HG02623 (cell line): ENCODE data around the gene MAP3K15.

Experiments
- ATAC-seq: cut with Tn5 transposase; IDR thresholded peaks from one replicate; pipeline ENCODE4 v1.9.1; 2021; ENCODE audit warnings: moderate library complexity; ENCODE audit not compliant: unreplicated experiment

The MAP3K15 gene

GRCh38 chrX:19514791-19515614 lies at the start of gene MAP3K15:
Gene MAP3K15, minus strand, starts transcription at chrX:19515508. Its CDS starts 247 bp downstream, at chrX:19515261.
- no peak for ATAC-seq

GRCh38 chrX:19564606-19565005 lies 49.3 kb upstream of the MAP3K15 start:
- no peak for ATAC-seq

GRCh38 chrX:19563746-19564145 lies 48.4 kb upstream of the MAP3K15 start:
- ATAC-seq = peak; percentile 47

- ATAC-seq = peak; percentile 38
Measured at GRCh38 chrX:19563327-19563726, 48.0 kb upstream of the MAP3K15 start.

- no peak for ATAC-seq
Measured at GRCh38 chrX:19560611-19561010, 45.3 kb upstream of the MAP3K15 start.

- no peak for ATAC-seq
Measured at GRCh38 chrX:19557822-19558221, 42.5 kb upstream of the MAP3K15 start.

- ATAC-seq = peak; percentile 63
Measured at GRCh38 chrX:19556202-19556601, 40.9 kb upstream of the MAP3K15 start.

GRCh38 chrX:19555683-19556082 lies 40.4 kb upstream of the MAP3K15 start:
- ATAC-seq = no peak

GRCh38 chrX:19555236-19555635 lies 39.9 kb upstream of the MAP3K15 start:
- ATAC-seq = no peak

- ATAC-seq = no peak
Measured at GRCh38 chrX:19554786-19555185, 39.5 kb upstream of the MAP3K15 start.

GRCh38 chrX:19552793-19553192 lies 37.5 kb upstream of the MAP3K15 start:
- no peak for ATAC-seq

GRCh38 chrX:19549838-19550237 lies 34.5 kb upstream of the MAP3K15 start:
- no peak for ATAC-seq

GRCh38 chrX:19548934-19549333 lies 33.6 kb upstream of the MAP3K15 start:
- no peak for ATAC-seq

GRCh38 chrX:19548279-19548678 lies 33.0 kb upstream of the MAP3K15 start:
- ATAC-seq = no peak

GRCh38 chrX:19545651-19546050 lies 30.3 kb upstream of the MAP3K15 start:
- no peak for ATAC-seq

GRCh38 chrX:19544693-19545305 lies 29.5 kb upstream of the MAP3K15 start:
- ATAC-seq = no peak

- no peak for ATAC-seq
Measured at GRCh38 chrX:19543951-19544381, 28.7 kb upstream of the MAP3K15 start.

- ATAC-seq = no peak
Measured at GRCh38 chrX:19543020-19543715, 27.9 kb upstream of the MAP3K15 start.

- ATAC-seq = no peak
Measured at GRCh38 chrX:19541931-19542330, 26.6 kb upstream of the MAP3K15 start.

GRCh38 chrX:19541196-19541595 lies 25.9 kb upstream of the MAP3K15 start:
- no peak for ATAC-seq

- no peak for ATAC-seq
Measured at GRCh38 chrX:19540076-19540475, 24.8 kb upstream of the MAP3K15 start.

GRCh38 chrX:19539665-19540064 lies 24.4 kb upstream of the MAP3K15 start:
- ATAC-seq = no peak
